ENCODE results near the gene MEOX1. TPM values are rescaled to one million over a fixed set of nuclear protein-coding genes. Genes with fewer than 3 reads are reported as not detected.
A peak's percentile ranks its signal among the peaks of the same experiment; 100 is the strongest.

The MEOX1 gene
- total and polyA plus RNA-seq, 4 donors: 0.26 to 1.2 (median 0.70) TPM

DNA sequence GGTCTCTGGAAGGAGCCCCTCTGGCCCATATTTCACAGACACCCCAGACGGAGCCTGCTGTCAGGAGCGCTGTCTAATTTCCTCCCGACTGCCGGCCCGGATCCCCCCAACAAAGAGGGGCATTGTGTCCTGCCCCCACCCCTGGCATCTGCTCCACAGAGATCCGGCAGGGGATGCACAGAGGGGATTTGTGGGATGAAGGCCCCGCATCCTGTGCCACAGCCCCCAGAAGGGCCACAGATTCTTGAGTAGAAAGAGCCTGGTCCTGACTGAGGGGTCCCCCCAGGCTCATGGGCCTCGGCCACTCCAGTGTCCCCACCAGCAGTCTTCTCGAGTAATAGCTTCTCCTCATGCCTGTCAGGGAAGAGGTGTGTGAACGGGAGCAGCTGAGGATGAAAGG, 29.5 kb downstream of the MEOX1 start:
- no peak overlapping the region for H3K27ac ChIP-seq (ENCODE audit: low read depth in 1 of 2, low read length in 1 of 2)
- ATAC-seq (ENCODE audit: insufficient read depth, low FRiP score): no peak
- WGBS, 2 donors: 77 to 83% methylated on average over 10 of the region's 10 CpGs
- no peaks in the 10 kb centered on the region for H3K36me3 ChIP-seq (ENCODE audit: control insufficient read depth in 4 of 4, insufficient read depth in 4 of 4, low read length in 4 of 4)
- no peak overlapping the region for H3K4me3 ChIP-seq
- no peak overlapping the region for H3K9ac ChIP-seq (ENCODE audit: insufficient read depth in 1 of 2, low read length in 2 of 2)
- DNase-seq: no peak
- H3K9me3 ChIP-seq (ENCODE audit: control insufficient read depth in 4 of 4, insufficient read depth in 3 of 4, low read length in 3 of 4): no peaks in the 10 kb centered on the region
- H3K4me1 ChIP-seq (ENCODE audit: control insufficient read depth in 5 of 5, insufficient read depth in 5 of 5, low read length in 5 of 5): peaks cover 0 to 21% (median 5%) of the 10 kb centered on the region in 5 donors
- TF ChIP-seq, protein P1, sequence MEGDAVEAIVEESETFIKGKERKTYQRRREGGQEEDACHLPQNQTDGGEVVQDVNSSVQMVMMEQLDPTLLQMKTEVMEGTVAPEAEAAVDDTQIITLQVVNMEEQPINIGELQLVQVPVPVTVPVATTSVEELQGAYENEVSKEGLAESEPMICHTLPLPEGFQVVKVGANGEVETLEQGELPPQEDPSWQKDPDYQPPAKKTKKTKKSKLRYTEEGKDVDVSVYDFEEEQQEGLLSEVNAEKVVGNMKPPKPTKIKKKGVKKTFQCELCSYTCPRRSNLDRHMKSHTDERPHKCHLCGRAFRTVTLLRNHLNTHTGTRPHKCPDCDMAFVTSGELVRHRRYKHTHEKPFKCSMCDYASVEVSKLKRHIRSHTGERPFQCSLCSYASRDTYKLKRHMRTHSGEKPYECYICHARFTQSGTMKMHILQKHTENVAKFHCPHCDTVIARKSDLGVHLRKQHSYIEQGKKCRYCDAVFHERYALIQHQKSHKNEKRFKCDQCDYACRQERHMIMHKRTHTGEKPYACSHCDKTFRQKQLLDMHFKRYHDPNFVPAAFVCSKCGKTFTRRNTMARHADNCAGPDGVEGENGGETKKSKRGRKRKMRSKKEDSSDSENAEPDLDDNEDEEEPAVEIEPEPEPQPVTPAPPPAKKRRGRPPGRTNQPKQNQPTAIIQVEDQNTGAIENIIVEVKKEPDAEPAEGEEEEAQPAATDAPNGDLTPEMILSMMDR (IDR thresholded peaks at IDR 0.05; ENCODE audit: control extremely low read depth, extremely low read depth): no peak
- no peaks in the 10 kb centered on the region for H3K27me3 ChIP-seq (ENCODE audit: control insufficient read depth in 3 of 3, insufficient read depth in 3 of 3, low read length in 2 of 3)

DNA sequence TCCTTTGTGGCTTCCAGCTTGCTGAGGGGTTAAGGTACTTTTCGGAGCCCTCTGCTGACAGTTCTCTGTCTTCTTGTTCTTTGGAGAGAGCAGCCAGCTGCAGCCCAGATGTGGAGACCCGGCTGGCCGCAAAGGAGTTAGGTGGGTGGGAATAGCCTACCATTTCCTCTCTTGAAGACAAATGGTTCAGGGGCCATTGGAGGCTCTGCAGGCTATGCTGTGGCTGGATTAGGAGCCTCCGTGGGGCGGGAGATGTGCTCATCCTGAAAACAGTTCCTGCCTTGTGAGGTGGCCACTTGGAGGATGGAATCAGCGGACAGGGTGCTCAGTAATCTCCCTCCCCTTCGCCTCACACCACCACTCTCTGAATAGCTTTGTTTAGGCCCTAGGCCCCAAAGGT, 30.3 kb downstream of the MEOX1 start:
- Histone ChIP-seq H3K4me1 (ENCODE audit: control insufficient read depth in 5 of 5, insufficient read depth in 5 of 5, low read length in 5 of 5) (peaks cover 0 to 21% (median 5%) of the 10 kb centered on the region in 5 donors), H3K9me3 (ENCODE audit: control insufficient read depth in 4 of 4, insufficient read depth in 3 of 4, low read length in 3 of 4) (no peaks in the 10 kb centered on the region), H3K9ac (ENCODE audit: insufficient read depth in 1 of 2, low read length in 2 of 2) (no peak overlapping the region), H3K36me3 (ENCODE audit: control insufficient read depth in 4 of 4, insufficient read depth in 4 of 4, low read length in 4 of 4) (no peaks in the 10 kb centered on the region), H3K4me3 (no peak overlapping the region), H3K27ac (ENCODE audit: low read depth in 1 of 2, low read length in 1 of 2) (no peak overlapping the region), H3K27me3 (ENCODE audit: control insufficient read depth in 3 of 3, insufficient read depth in 3 of 3, low read length in 2 of 3) (no peaks in the 10 kb centered on the region)
- no peak for ATAC-seq (ENCODE audit: insufficient read depth, low FRiP score)
- DNase-seq: no peak
- TF ChIP-seq, protein P1 (IDR thresholded peaks at IDR 0.05; ENCODE audit: control extremely low read depth, extremely low read depth): no peak
- 89 to 90% methylated on average over 7 of the region's 7 CpGs for WGBS, 2 donors

DNA sequence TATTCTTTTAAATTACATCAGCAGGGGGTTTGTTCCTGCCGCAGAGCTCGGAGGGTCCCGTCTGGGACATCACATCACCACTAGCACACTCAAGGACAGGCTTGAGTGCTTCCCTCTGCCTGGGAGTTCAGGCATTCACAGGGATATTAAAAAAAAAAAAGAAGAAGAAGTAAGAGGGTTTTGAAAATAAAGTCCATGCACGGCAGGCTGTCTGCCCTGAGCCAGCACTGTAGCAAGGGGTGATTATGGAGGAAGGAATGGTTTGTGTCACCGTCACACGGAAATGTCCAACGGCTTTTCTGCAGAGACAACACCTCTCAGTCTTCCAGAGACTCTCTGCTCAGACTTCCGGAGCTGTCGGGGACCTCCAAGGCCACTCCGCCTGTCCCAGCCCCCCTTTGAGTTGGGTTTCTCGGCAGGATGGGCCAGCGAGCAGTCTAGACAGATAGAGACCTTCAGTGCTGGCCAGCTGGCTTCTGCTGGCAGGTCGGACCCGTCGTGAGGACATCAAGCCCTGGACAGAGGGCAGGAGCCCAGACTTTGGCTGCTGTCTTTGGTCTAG, 33.6 kb downstream of the MEOX1 start:
- no peaks in the 10 kb centered on the region for H3K36me3 ChIP-seq (ENCODE audit: control insufficient read depth in 4 of 4, insufficient read depth in 4 of 4, low read length in 4 of 4)
- no peaks in the 10 kb centered on the region for H3K9me3 ChIP-seq (ENCODE audit: control insufficient read depth in 4 of 4, insufficient read depth in 3 of 4, low read length in 3 of 4)
- peaks cover 0 to 8% (median 5%) of the 10 kb centered on the region in 5 donors for H3K4me1 ChIP-seq (ENCODE audit: control insufficient read depth in 5 of 5, insufficient read depth in 5 of 5, low read length in 5 of 5)
- no peaks in the 10 kb centered on the region for H3K27me3 ChIP-seq (ENCODE audit: control insufficient read depth in 3 of 3, insufficient read depth in 3 of 3, low read length in 2 of 3)
- H3K9ac ChIP-seq (ENCODE audit: insufficient read depth in 1 of 2, low read length in 2 of 2): no peak overlapping the region
- TF ChIP-seq, protein P1 (IDR thresholded peaks at IDR 0.05; ENCODE audit: control extremely low read depth, extremely low read depth): no peak
- 42 to 53% methylated on average over 15 of the region's 15 CpGs for WGBS, 2 donors
- DNase-seq (peak in 2 of 3 donors; percentile 26 to 48), ATAC-seq (ENCODE audit: insufficient read depth, low FRiP score) (no peak)
- no peak overlapping the region for H3K4me3 ChIP-seq
- H3K27ac ChIP-seq (ENCODE audit: low read depth in 1 of 2, low read length in 1 of 2): no peak overlapping the region

DNA sequence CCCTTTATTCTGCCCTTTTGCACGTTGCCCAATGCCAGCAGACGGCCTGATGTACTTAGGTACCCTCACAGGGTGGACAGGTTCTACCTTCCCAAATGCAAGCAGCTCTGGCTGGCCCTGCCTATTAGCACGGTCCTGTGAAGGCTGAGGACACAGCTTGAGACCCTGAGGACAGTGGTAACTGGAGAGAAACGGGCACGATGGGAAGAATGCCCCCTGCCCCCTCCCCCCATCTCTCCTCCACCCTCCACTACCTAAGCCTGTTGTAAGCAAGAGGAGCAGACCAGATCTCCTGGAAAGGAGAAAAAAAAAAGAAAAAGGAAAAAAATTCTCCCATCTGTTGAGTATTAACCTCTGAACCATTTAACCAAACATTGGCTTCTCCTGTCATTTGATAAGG, 34.1 kb downstream of the MEOX1 start:
- no peaks in the 10 kb centered on the region for H3K36me3 ChIP-seq (ENCODE audit: control insufficient read depth in 4 of 4, insufficient read depth in 4 of 4, low read length in 4 of 4)
- 48 to 52% methylated on average over 5 of the region's 5 CpGs for WGBS, 2 donors
- peaks cover 0 to 2% (median 0%) of the 10 kb centered on the region in 4 donors for H3K9me3 ChIP-seq (ENCODE audit: control insufficient read depth in 4 of 4, insufficient read depth in 3 of 4, low read length in 3 of 4)
- H3K4me3 ChIP-seq: no peak overlapping the region
- DNase-seq (no peak), ATAC-seq (ENCODE audit: insufficient read depth, low FRiP score) (no peak)
- TF ChIP-seq, protein P1 (IDR thresholded peaks at IDR 0.05; ENCODE audit: control extremely low read depth, extremely low read depth): no peak
- H3K9ac ChIP-seq (ENCODE audit: insufficient read depth in 1 of 2, low read length in 2 of 2): no peak overlapping the region
- no peak overlapping the region for H3K27ac ChIP-seq (ENCODE audit: low read depth in 1 of 2, low read length in 1 of 2)
- peaks cover 0 to 8% (median 3%) of the 10 kb centered on the region in 5 donors for H3K4me1 ChIP-seq (ENCODE audit: control insufficient read depth in 5 of 5, insufficient read depth in 5 of 5, low read length in 5 of 5)
- H3K27me3 ChIP-seq (ENCODE audit: control insufficient read depth in 3 of 3, insufficient read depth in 3 of 3, low read length in 2 of 3): no peaks in the 10 kb centered on the region
